ENCODE results near the gene NRXN3. TPM values are rescaled to one million over a fixed set of nuclear protein-coding genes. Genes with fewer than 3 reads are reported as not detected.

Gene NRXN3
- total and polyA plus RNA-seq, 2 of the 4 experiments (the other 2 are of a cell fraction) = 4.8 to 25.1 TPM

DNA sequence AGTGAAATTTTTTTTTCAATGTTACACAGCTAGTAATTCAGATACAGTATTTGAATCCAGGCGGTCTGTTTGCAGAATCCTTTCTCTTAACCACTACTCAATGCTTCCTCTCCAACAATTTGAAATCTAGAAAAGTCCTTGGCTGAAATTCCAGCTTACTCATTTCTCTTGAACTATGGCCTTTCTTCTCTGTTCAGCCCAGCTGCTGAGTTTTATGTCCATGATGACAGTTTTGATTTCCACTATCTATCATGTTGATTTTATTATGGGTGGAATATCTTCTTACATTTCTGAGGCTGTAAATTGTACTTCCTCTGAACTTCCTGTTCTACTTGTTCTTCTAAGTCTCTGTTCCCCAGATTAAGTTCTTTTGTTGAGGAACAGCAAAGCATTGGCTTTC, 1725.8 kb downstream of the NRXN3 start:
- in situ Hi-C loops (cut with MboI; ENCODE audit: low sequenced_read_pairs) (no loop called here), dilution Hi-C loops (cut with HindIII; ENCODE audit: low sequenced_read_pairs, unreplicated experiment) (no loop called here), intact Hi-C loops (cut with micrococcal nuclease) (no loop called here)
- H2BK20ac ChIP-seq (ENCODE audit: low read depth, low read length) = no peak overlapping the region
- H2BK15ac ChIP-seq (ENCODE audit: low read depth, low read length) = no peak overlapping the region
- H2BK120ac ChIP-seq (ENCODE audit: low read depth, low read length) = no peak overlapping the region
- no peaks in the 10 kb centered on the region for H3K27me3 ChIP-seq (ENCODE audit: control insufficient read depth, insufficient read depth, low read length)
- no peaks in the 10 kb centered on the region for H4K20me1 ChIP-seq (ENCODE audit: insufficient read depth, low read length)
- ChIA-PET POLR2A (ENCODE audit: unreplicated experiment) (no interaction called here), CTCF (interaction anchor here (0.8 kb wide), 1 partner anchor 54 kb away, joined by 3 read pairs; no protein-coding TSS in a partner anchor)
- no peak overlapping the region for H3K4me3 ChIP-seq (ENCODE audit: insufficient read depth, low read depth, low read length)
- H3K9ac ChIP-seq (ENCODE audit: low read depth, low read length) = no peak overlapping the region
- no peak overlapping the region for H4K8ac ChIP-seq (ENCODE audit: low read depth in 2 of 2, low read length in 2 of 2)
- H3K36me3 ChIP-seq (ENCODE audit: control insufficient read depth, insufficient read depth, low read length) = no peaks in the 10 kb centered on the region
- no peak for TF ChIP-seq RAD21 (IDR thresholded peaks at IDR 0.05; ENCODE audit: low read length)
- TF ChIP-seq, protein P1, sequence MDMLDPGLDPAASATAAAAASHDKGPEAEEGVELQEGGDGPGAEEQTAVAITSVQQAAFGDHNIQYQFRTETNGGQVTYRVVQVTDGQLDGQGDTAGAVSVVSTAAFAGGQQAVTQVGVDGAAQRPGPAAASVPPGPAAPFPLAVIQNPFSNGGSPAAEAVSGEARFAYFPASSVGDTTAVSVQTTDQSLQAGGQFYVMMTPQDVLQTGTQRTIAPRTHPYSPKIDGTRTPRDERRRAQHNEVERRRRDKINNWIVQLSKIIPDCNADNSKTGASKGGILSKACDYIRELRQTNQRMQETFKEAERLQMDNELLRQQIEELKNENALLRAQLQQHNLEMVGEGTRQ (IDR thresholded peaks at IDR 0.05; ENCODE audit: low read depth, low read length) = no peak
- TF ChIP-seq MXI1 (IDR thresholded peaks at IDR 0.05; ENCODE audit: borderline replicate concordance, low read depth, low read length) = no peak
- TF ChIP-seq BHLHE40 (IDR thresholded peaks at IDR 0.05; ENCODE audit: low read depth, low read length) = no peak
- no peak for TF ChIP-seq FOS (IDR thresholded peaks at IDR 0.05; ENCODE audit: low read depth, low read length)
- TF ChIP-seq CHD1 (IDR thresholded peaks at IDR 0.05; ENCODE audit: low read depth, low read length) = no peak
- no peak for TF ChIP-seq MAZ (IDR thresholded peaks at IDR 0.05; ENCODE audit: borderline replicate concordance, low read depth, low read length)
- TF ChIP-seq CEBPB (IDR thresholded peaks at IDR 0.05; ENCODE audit: low read depth, low read length) = no peak
- H3K79me1 ChIP-seq (ENCODE audit: low read depth in 1 of 2, low read length in 2 of 2) = no peaks in the 10 kb centered on the region
- H3K4me1 ChIP-seq (ENCODE audit: control insufficient read depth, insufficient read depth, low read length) = no peaks in the 10 kb centered on the region
- no peak overlapping the region for H4K91ac ChIP-seq (ENCODE audit: insufficient read depth, low read depth, low read length)
- H2AK5ac ChIP-seq (ENCODE audit: low read depth, low read length) = no peak overlapping the region
- H2AK9ac ChIP-seq (replicated peaks; ENCODE audit: low read depth, low read length, poor library complexity) = no peak overlapping the region
- no peak overlapping the region for H3K14ac ChIP-seq (replicated peaks; ENCODE audit: low read depth, low read length)
- H3K23ac ChIP-seq (ENCODE audit: low read depth, low read length) = no peak overlapping the region
- H3K27ac ChIP-seq (ENCODE audit: insufficient read depth, low read length) = no peak overlapping the region
- no peak overlapping the region for H2BK5ac ChIP-seq (ENCODE audit: low read depth, low read length, poor library complexity, severe bottlenecking)
- no peak overlapping the region for H4K5ac ChIP-seq (ENCODE audit: low read depth, low read length)
- no CpG with 5 or more reads among the region's 1 CpG for WGBS, 2 experiments (ENCODE audit: extremely low coverage in 2 of 2, insufficient read length in 1 of 2)
- H3K4me2 ChIP-seq (ENCODE audit: low read depth, low read length) = no peak overlapping the region
- DNase-seq (peak; percentile 33), ATAC-seq (ENCODE audit: low read depth) (no peak)
- H3K18ac ChIP-seq (ENCODE audit: low read depth, low read length) = no peak overlapping the region
- H3K4ac ChIP-seq (ENCODE audit: low read depth, low read length) = no peak overlapping the region
- H3K9me3 ChIP-seq (ENCODE audit: control insufficient read depth, insufficient read depth, low read length) = no peaks in the 10 kb centered on the region
- no peak overlapping the region for H3K56ac ChIP-seq (ENCODE audit: extremely low read depth, insufficient read depth, low read length)
- no TSS peak for BruUV-seq (replicated peaks)
- H3K9me1 ChIP-seq (ENCODE audit: insufficient read depth, low read length) = no peaks in the 10 kb centered on the region
- no peak overlapping the region for H2AFZ ChIP-seq (replicated peaks; ENCODE audit: low read length, poor library complexity)

Data from IMR-90 (cell line).